Loucy (cell line): ENCODE results near the gene GHSR.

Experiments
- EZH2phosphoT487 ChIP-seq: fragments of 200-600 bp; IDR thresholded peaks from 2 replicates; pipeline ENCODE4 v1.6.1; 2018; ENCODE audit warnings: antibody characterized with exemption, mild to moderate bottlenecking, moderate library complexity, borderline replicate concordance
- TF ChIP-seq, protein P1 (sequence below): fragments of 200-600 bp; sonication (generic); conservative IDR thresholded peaks from 2 replicates; pipeline ENCODE4 v1.5.1; 2014; ENCODE audit warnings: mild to moderate bottlenecking, antibody characterized with exemption, low read length

DNA sequence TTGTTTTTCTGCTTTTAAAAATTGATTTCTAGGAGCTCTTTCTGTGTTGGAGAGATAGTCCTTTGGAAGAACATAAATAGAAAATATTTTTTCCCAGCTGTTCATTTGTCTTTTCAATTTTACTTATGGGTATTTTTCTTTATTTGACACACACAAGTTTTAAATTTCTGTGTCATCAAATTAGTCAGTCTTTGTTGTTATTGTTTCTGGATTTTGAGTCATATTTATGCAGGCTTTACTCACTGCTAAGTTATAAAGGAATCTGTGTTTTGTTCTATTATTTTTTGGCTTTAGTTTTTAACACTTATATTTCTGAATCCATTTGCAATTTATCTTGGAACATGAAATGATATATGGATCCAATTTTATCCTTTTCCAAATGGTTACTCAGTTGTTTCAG lies 5.9 kb upstream of the GHSR start:
- TF ChIP-seq, protein P1, sequence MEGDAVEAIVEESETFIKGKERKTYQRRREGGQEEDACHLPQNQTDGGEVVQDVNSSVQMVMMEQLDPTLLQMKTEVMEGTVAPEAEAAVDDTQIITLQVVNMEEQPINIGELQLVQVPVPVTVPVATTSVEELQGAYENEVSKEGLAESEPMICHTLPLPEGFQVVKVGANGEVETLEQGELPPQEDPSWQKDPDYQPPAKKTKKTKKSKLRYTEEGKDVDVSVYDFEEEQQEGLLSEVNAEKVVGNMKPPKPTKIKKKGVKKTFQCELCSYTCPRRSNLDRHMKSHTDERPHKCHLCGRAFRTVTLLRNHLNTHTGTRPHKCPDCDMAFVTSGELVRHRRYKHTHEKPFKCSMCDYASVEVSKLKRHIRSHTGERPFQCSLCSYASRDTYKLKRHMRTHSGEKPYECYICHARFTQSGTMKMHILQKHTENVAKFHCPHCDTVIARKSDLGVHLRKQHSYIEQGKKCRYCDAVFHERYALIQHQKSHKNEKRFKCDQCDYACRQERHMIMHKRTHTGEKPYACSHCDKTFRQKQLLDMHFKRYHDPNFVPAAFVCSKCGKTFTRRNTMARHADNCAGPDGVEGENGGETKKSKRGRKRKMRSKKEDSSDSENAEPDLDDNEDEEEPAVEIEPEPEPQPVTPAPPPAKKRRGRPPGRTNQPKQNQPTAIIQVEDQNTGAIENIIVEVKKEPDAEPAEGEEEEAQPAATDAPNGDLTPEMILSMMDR: no peak
- TF ChIP-seq EZH2phosphoT487: no peak
